Breast epithelium (tissue), 3 donors: ENCODE data around the gene NHLRC4.

ENCODE experiments used
- POLR2AphosphoS5 ChIP-seq, 3 donors: sonication (generic); formaldehyde crosslinking; IDR thresholded peaks; one replicate each; pipeline ENCODE4 v1.6.1; 2017; ENCODE audit warnings: antibody characterized with exemption in 3 of 3
- TF ChIP-seq, protein P1 (sequence below), 3 donors: fragments of 450-650 bp; IDR thresholded peaks; one replicate each; pipeline ENCODE4 v1.5.1; 2016 to 2017; ENCODE audit warnings: antibody characterized with exemption in 3 of 3, mild to moderate bottlenecking in 3 of 3, moderate library complexity in 3 of 3

DNA sequence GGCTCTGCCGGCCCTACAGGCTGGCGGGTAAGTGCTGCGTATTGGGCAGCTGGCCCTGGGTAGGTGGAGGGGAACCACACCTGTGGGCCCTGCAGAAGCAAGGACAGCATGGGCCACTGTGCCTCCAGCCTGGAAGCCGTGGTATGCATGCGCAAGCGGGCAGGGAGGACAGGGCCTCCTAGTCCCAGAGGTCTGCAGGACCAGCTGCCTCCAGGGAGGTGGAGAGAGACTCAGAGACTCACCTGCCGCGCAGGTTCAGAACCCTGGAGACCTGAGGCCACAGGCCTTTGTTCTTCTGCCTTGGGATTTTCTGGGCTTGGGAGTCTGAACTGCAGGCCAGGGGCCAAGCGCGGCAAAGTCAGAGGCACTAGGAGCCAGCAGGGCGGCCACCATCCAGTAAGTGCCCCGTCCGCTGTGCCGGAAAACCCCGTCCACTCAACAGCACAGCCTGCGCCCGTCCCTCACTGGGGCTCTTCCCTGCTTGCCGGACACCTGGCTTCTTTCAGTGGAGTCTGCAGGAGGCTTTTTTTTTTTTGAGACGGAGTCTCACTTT, 14.2 kb downstream of the NHLRC4 start:
- TF ChIP-seq POLR2AphosphoS5 (IDR thresholded peaks at IDR 0.05), result no peak
- TF ChIP-seq, protein P1, sequence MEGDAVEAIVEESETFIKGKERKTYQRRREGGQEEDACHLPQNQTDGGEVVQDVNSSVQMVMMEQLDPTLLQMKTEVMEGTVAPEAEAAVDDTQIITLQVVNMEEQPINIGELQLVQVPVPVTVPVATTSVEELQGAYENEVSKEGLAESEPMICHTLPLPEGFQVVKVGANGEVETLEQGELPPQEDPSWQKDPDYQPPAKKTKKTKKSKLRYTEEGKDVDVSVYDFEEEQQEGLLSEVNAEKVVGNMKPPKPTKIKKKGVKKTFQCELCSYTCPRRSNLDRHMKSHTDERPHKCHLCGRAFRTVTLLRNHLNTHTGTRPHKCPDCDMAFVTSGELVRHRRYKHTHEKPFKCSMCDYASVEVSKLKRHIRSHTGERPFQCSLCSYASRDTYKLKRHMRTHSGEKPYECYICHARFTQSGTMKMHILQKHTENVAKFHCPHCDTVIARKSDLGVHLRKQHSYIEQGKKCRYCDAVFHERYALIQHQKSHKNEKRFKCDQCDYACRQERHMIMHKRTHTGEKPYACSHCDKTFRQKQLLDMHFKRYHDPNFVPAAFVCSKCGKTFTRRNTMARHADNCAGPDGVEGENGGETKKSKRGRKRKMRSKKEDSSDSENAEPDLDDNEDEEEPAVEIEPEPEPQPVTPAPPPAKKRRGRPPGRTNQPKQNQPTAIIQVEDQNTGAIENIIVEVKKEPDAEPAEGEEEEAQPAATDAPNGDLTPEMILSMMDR (IDR thresholded peaks at IDR 0.05), result no peak
